ENCODE results near the gene MDN1.
A peak's percentile ranks its signal among the peaks of the same experiment; 100 is the strongest.
"Not testable (repeated sequence)": the region's sequence is repeated elsewhere in the genome, so short reads cannot be mapped to it uniquely, and the experiment has no call there.

MDN1 gene

GRCh38 chr6:89642956-89643355, 176.6 kb downstream of the MDN1 start:
- TF ChIP-seq ESRRG (CRISPR knock-in tag; IDR thresholded peaks at IDR 0.05) (no peak), PPARA (CRISPR knock-in tag; IDR thresholded peaks at IDR 0.05; ENCODE audit: borderline replicate concordance) (no peak), ZFP3 (CRISPR knock-in tag; IDR thresholded peaks at IDR 0.05) (no peak), TOX (CRISPR knock-in tag; IDR thresholded peaks at IDR 0.05; ENCODE audit: borderline replicate concordance) (no peak), RARB (CRISPR knock-in tag; IDR thresholded peaks at IDR 0.05) (no peak), CREB5 (CRISPR knock-in tag; IDR thresholded peaks at IDR 0.05; ENCODE audit: low read depth) (no peak), OSR1 (CRISPR knock-in tag; IDR thresholded peaks at IDR 0.05) (no peak)
- no peak for ATAC-seq

GRCh38 chr6:89641581-89641980, 178.0 kb downstream of the MDN1 start:
- ATAC-seq: not testable (repeated sequence)

DNA sequence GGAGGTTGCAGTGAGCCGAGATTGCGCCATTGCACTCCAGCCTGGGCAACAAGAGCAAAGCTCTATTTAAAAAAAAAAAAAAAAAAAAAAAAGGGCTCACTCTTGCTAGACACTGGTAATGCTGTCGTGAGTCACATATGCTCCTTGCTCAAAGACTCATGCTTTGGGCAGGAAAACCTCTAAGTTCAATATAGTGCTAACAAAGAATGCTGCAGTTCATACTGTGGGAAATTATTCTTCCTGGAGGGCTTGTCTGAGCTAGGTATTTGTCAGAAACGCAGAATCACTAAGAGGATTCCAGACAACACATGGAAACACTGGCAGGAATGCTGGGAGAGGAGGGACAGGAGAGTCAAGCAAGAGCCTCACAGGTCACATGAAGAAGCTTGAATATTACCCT, 178.8 kb downstream of the MDN1 start:
- ATAC-seq: no peak
- TF ChIP-seq ZNF8 (CRISPR knock-in tag; IDR thresholded peaks at IDR 0.05) (no peak), ESRRG (CRISPR knock-in tag; IDR thresholded peaks at IDR 0.05) (no peak), ZNF565 (CRISPR knock-in tag; conservative IDR thresholded peaks at IDR 0.05; ENCODE audit: low read depth) (no peak), TOX (CRISPR knock-in tag; IDR thresholded peaks at IDR 0.05; ENCODE audit: borderline replicate concordance) (no peak), OSR1 (CRISPR knock-in tag; IDR thresholded peaks at IDR 0.05) (no peak), BACH2 (CRISPR knock-in tag; IDR thresholded peaks at IDR 0.05; ENCODE audit: borderline replicate concordance) (no peak), PATZ1 (CRISPR knock-in tag; IDR thresholded peaks at IDR 0.05; ENCODE audit: borderline replicate concordance) (no peak), ZNF70 (CRISPR knock-in tag; IDR thresholded peaks at IDR 0.05) (no peak), CSDC2 (CRISPR knock-in tag; IDR thresholded peaks at IDR 0.05) (no peak), ZFP30 (CRISPR knock-in tag; IDR thresholded peaks at IDR 0.05) (no peak), ZFP3 (CRISPR knock-in tag; IDR thresholded peaks at IDR 0.05) (no peak), PPARA (CRISPR knock-in tag; IDR thresholded peaks at IDR 0.05; ENCODE audit: borderline replicate concordance) (no peak), RARB (CRISPR knock-in tag; IDR thresholded peaks at IDR 0.05) (no peak), ISL1 (CRISPR knock-in tag; IDR thresholded peaks at IDR 0.05) (no peak), POU6F1 (CRISPR knock-in tag; IDR thresholded peaks at IDR 0.05; ENCODE audit: borderline replicate concordance, low read depth) (no peak), ARNTL (CRISPR knock-in tag; IDR thresholded peaks at IDR 0.05; ENCODE audit: borderline replicate concordance, low read depth) (no peak)

GRCh38 chr6:89638320-89639195, 181.0 kb downstream of the MDN1 start, which contains the start of gene LYRM2:
Gene LYRM2, minus strand, starts transcription at chr6:89638747. Its CDS starts 31 bp downstream, at chr6:89638716.
- ATAC-seq: peak; percentile 98
- TF ChIP-seq, protein P1, sequence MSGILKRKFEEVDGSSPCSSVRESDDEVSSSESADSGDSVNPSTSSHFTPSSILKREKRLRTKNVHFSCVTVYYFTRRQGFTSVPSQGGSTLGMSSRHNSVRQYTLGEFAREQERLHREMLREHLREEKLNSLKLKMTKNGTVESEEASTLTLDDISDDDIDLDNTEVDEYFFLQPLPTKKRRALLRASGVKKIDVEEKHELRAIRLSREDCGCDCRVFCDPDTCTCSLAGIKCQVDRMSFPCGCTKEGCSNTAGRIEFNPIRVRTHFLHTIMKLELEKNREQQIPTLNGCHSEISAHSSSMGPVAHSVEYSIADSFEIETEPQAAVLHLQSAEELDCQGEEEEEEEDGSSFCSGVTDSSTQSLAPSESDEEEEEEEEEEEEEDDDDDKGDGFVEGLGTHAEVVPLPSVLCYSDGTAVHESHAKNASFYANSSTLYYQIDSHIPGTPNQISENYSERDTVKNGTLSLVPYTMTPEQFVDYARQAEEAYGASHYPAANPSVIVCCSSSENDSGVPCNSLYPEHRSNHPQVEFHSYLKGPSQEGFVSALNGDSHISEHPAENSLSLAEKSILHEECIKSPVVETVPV (CRISPR knock-in tag; IDR thresholded peaks at IDR 0.05): no peak
- TF ChIP-seq POU6F1 (CRISPR knock-in tag; IDR thresholded peaks at IDR 0.05; ENCODE audit: borderline replicate concordance, low read depth): no peak
- TF ChIP-seq PATZ1 (CRISPR knock-in tag; IDR thresholded peaks at IDR 0.05; ENCODE audit: borderline replicate concordance): no peak
- no peak for TF ChIP-seq BACH2 (CRISPR knock-in tag; IDR thresholded peaks at IDR 0.05; ENCODE audit: borderline replicate concordance)
- TF ChIP-seq ZFP3 (CRISPR knock-in tag; IDR thresholded peaks at IDR 0.05): no peak
- TF ChIP-seq ZNF8 (CRISPR knock-in tag; IDR thresholded peaks at IDR 0.05): no peak
- no peak for TF ChIP-seq PPARA (CRISPR knock-in tag; IDR thresholded peaks at IDR 0.05; ENCODE audit: borderline replicate concordance)
- TF ChIP-seq RARB (CRISPR knock-in tag; IDR thresholded peaks at IDR 0.05): no peak
- no peak for TF ChIP-seq ISL1 (CRISPR knock-in tag; IDR thresholded peaks at IDR 0.05)
- TF ChIP-seq ARNTL (CRISPR knock-in tag; IDR thresholded peaks at IDR 0.05; ENCODE audit: borderline replicate concordance, low read depth): no peak
- TF ChIP-seq ZNF565 (CRISPR knock-in tag; conservative IDR thresholded peaks at IDR 0.05; ENCODE audit: low read depth): no peak
- no peak for TF ChIP-seq ZC3H10 (CRISPR knock-in tag; IDR thresholded peaks at IDR 0.05)
